GM19023 (cell line): ENCODE results near the gene ANKFN1.
"Not testable (repeated sequence)": the region's sequence is repeated elsewhere in the genome, so short reads cannot be mapped to it uniquely, and the experiment has no call there.

Experiments
- ATAC-seq: cut with Tn5 transposase; IDR thresholded peaks from one replicate; pipeline ENCODE4 v1.9.1; 2021; ENCODE audit warnings: mild to moderate bottlenecking, moderate library complexity; ENCODE audit not compliant: unreplicated experiment

ANKFN1 gene

DNA sequence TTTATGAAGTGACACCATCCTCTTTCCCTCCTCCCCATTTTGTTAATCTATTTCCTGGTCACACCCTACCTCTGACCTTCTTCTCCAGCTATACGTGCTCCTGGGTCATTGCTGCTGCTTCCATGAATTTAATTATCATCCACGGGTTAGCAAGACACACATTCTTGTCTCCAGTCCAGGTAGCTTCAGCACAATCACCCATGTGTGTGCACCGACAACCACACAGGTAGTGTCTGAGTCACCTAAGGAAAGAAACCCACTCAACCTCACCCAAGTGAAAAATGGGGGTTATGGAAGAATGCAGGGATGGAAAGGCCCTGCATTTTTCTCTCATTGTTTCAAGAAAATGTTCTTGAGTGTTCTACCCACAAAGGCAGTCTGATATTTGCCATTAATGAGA, 135.5 kb downstream of the ANKFN1 start:
- not testable (repeated sequence) for ATAC-seq

GRCh38 chr17:56289321-56289720, 136.0 kb downstream of the ANKFN1 start:
- no peak for ATAC-seq

DNA sequence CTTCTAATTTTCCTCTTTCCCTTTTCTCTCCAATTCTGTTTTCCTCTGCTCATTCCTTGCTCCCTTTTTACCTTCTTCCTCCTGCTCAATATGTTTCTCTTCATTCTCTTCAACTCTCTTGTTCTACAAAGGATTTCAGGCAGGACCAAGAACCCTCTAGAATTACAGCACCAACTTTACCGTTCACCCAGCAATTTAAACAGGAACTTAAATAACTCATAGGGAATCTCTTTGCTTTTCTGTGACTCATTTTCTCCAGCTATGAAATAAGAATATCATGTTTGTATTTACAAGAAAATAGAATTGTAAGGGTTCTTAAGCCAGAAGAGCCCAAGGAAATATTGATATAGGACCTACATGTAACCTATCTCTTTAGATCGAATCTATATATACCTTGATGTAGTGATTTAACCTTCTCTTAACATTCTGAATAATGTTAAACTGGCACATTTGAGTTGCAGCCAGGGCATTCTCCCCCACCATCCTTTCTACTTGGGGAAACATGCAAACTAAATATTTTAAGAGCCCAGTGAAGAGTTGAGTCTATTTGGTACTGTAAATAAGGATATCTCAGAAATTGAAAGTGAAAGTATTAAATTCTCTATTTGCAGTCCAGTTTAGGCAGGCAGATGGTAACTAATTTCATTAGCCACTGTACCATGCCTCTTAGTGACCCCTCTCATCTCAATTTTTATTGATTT, 137.0 kb downstream of the ANKFN1 start:
- ATAC-seq = no peak

- no peak for ATAC-seq
Observed at GRCh38 chr17:56290802-56291118, 137.5 kb downstream of the ANKFN1 start.

GRCh38 chr17:56291226-56291805, 138.0 kb downstream of the ANKFN1 start:
- no peak for ATAC-seq

- no peak for ATAC-seq
Observed at GRCh38 chr17:56292010-56292409, 138.7 kb downstream of the ANKFN1 start.

DNA sequence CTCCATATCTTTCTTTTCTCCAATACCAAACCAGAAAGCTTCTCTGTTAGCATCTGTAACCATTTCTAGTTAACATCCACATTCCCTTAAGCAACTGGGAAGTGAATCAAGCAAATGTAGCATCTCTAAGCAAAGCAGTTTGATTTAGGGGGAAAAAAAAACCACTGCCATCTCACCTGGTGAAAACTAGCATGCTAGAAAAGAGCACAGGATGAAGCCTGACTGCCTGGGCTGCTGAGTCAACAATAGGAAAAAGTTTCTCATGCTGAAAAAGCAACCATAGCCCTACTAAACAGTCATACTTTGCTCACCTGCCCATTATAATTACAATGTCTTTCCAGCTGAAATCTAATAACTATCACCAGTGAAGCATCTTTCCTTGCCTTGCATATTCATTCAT, 139.3 kb downstream of the ANKFN1 start:
- ATAC-seq = no peak

GRCh38 chr17:56297184-56297583, 143.9 kb downstream of the ANKFN1 start:
- no peak for ATAC-seq

DNA sequence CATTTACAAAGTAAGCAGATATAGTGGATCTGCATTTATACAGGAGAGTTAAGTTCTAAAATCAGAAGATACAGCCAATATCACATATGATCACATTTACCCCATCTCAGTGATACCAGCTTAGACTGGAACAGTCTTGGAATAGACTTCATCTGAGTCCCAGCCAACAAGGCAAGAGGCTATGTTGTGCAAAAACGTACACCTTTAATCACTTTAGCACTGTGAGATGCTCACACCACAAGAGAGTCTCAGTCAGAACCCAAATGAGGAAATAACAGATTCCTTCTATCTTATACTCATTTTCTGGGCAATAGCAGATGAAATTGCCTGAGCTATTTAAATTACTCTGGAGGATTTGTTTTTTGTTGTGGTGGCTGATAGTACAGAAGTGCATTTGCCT, 145.6 kb downstream of the ANKFN1 start:
- no peak for ATAC-seq

GRCh38 chr17:56300144-56300543, 146.9 kb downstream of the ANKFN1 start:
- ATAC-seq = no peak

DNA sequence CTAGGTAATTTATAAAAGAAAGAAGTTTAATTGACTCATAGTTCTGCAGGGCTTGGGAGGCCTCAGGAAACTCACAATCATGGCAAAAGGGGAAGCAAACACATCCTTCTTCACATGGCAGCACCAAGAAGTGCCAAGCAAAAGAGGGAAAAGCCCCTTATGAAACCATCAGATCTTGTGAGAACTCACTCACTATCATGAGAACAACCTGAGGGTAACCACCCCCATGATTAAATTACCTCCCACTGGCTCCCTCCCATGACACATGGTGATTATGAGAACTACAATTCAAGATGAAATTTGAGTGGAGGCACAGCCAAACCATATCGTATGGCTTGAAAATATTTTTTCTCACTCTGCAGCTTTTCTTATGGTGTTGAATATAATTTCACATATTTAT, 151.7 kb downstream of the ANKFN1 start:
- no peak for ATAC-seq

DNA sequence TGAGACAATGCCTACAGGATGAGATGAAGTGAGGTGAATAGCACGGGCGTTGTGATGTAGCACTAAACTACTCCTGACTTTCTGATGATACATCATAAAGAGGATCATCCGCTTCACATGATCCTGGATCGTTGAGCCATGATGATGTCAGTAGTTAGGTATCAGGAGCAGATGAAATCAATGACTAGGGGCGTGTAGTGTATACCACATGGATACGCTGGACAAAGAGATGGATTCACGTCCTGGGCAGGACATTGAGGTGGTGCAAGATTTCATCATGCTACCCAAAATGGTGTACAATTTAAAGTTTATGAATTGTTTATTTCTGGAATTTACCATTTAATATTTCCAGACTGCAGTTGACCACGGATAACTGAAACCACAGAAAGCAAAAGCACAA, 156.6 kb downstream of the ANKFN1 start:
- ATAC-seq = no peak

GRCh38 chr17:56310782-56311181, 157.5 kb downstream of the ANKFN1 start:
- ATAC-seq = no peak

DNA sequence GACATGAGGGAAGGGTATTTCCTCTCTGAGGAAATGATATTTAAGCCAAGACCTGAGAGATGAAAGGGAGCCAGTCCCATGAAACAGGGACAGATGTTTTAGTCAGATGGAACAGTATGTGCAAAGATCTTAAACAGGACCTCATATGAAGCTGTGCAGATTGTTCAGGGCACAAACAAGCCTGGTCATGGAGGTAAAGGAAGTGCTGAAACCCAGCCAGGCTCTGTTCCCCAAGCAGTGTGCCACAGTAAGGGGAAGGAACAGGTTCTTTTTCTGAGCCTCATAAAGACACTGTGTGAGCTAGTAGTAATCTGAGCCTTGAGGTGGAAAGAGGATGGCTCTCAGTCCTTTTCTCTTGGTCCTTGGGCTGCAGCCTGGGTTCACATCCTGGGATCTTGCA, 159.9 kb downstream of the ANKFN1 start:
- ATAC-seq = no peak

DNA sequence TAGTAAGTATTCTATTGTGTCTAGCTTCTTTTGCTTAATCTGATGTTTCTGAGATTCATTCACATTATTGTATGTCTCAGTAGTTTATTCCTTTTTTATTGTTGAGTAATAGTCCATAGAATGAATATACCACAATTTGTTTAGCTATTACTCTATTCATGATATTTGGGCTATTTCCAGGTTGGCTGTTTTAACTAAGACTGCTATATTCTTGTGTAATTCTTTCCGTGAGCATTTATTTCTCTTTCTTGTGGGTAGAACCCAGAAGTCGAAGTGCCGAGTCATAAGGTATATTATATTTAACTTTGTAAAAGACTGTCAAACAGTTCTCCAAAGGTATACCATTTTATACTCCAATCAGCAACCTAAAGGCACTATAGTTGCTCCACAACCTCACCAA, 160.8 kb downstream of the ANKFN1 start:
- no peak for ATAC-seq

GRCh38 chr17:56314984-56315602, 161.8 kb downstream of the ANKFN1 start:
- no peak for ATAC-seq

GRCh38 chr17:56316604-56317003, 163.3 kb downstream of the ANKFN1 start:
- no peak for ATAC-seq

GRCh38 chr17:56317351-56318208, 164.3 kb downstream of the ANKFN1 start:
- ATAC-seq = no peak

DNA sequence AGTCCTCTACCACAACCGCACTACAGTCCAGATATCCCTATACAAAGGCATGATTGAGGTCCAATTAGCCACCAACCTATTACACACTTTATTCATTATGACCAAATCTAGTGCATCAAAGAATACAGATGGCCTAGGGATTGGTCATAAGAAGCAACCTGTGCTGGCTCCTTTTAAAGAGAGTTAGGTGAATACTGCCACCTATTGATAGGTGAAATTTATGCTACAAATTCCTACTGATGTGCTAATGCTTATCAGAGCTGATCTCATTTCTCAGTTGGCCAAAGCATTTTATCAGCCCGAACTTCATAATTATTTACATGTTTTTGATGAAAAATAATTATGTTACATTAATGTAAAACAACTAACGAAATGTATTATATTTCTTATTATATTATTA, 166.3 kb downstream of the ANKFN1 start:
- ATAC-seq = no peak

- no peak for ATAC-seq
Observed at GRCh38 chr17:56320443-56320842, 167.2 kb downstream of the ANKFN1 start.

GRCh38 chr17:56322991-56323390, 169.7 kb downstream of the ANKFN1 start:
- ATAC-seq = no peak

- ATAC-seq = no peak
Observed at GRCh38 chr17:56324676-56325075, 171.4 kb downstream of the ANKFN1 start.
